ENCODE data around the gene METTL16. TPM values are rescaled to one million over a fixed set of nuclear protein-coding genes. Genes with fewer than 3 reads are reported as not detected.

Gene METTL16
- total RNA-seq, 2 donors from 2014 or later = 16.3 to 23.1 TPM

DNA sequence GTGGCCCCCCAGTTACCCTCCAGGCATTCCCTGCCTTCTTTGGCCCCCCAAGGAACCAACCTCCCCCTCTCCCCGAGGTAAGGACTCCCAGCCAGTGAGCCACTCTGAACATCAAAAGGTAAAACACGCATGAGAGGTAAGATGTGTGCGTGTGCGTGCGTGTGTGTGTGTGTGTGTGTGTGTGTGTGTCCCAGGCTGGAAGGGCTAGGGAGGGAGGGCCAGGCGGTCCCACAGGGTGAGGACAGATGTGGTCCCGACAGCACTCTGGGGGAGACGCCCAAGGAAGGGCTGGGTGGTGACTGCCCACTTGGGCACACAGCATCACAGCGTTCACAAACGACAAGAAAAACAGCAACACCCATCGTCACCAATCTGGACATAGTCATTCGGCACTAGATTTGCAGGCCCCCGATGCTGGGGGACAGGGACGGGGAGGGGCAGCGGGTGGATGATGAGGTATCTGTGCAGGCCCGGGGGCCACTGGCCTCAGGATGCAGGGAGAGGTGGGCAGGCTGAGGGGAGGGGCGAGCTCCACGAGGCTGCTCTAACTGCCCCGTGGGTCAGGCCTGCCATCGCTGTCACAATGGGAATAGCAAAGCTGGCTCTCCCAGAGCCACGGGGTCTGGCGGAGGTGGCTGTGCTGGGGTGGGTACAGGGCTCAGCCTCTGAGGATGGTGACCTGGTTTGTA is 127.1 kb downstream of the METTL16 start:
- TF ChIP-seq, protein P1, sequence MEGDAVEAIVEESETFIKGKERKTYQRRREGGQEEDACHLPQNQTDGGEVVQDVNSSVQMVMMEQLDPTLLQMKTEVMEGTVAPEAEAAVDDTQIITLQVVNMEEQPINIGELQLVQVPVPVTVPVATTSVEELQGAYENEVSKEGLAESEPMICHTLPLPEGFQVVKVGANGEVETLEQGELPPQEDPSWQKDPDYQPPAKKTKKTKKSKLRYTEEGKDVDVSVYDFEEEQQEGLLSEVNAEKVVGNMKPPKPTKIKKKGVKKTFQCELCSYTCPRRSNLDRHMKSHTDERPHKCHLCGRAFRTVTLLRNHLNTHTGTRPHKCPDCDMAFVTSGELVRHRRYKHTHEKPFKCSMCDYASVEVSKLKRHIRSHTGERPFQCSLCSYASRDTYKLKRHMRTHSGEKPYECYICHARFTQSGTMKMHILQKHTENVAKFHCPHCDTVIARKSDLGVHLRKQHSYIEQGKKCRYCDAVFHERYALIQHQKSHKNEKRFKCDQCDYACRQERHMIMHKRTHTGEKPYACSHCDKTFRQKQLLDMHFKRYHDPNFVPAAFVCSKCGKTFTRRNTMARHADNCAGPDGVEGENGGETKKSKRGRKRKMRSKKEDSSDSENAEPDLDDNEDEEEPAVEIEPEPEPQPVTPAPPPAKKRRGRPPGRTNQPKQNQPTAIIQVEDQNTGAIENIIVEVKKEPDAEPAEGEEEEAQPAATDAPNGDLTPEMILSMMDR (IDR thresholded peaks at IDR 0.05) = no peak
- no peaks in the 10 kb centered on the region for H3K4me1 ChIP-seq
- intact Hi-C loops (cut with DNase I) = no loop called here
- H3K9me3 ChIP-seq = no peaks in the 10 kb centered on the region
- no peak overlapping the region for H3K9ac ChIP-seq (ENCODE audit: low read depth in 2 of 2, low read length in 2 of 2)
- H3K36me3 ChIP-seq = peaks cover 8% of the 10 kb centered on the region
- H3K27ac ChIP-seq = no peak overlapping the region
- DNase-seq = no peak
- no peak overlapping the region for H3K4me3 ChIP-seq
- H3K27me3 ChIP-seq = no peaks in the 10 kb centered on the region

DNA sequence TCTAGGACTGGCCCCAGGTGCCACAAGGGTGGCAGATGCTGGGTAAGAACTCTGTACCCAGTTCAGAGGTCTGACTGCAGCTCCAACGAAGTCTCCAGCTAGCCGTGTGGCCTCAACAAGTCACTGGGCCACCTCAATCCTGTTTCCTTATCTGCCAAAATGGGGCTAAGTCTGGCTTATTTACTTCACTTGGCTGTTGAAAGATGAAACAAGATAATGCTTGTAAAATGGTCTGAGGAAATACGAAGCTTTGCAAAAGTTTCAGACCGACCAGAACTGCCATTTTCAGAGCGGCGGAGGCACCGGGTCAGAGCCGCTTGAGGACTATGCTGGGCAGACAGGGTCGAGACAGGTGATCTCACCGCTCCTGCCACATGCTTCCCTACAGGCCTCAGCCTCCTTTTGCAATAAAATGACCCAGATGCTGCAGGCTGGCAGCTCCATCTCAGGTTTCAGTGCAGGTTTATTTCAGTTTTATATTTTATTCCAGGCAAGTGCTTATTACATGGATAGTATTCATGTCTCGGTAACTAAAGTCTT is 128.0 kb downstream of the METTL16 start:
- intact Hi-C loops (cut with DNase I) = loop anchor here (2.0 kb wide), 1 partner anchor 31 kb away; no protein-coding TSS in a partner anchor
- Histone ChIP-seq H3K4me1 (no peaks in the 10 kb centered on the region), H3K27me3 (no peaks in the 10 kb centered on the region), H3K36me3 (peaks cover 8% of the 10 kb centered on the region), H3K27ac (no peak overlapping the region), H3K9me3 (no peaks in the 10 kb centered on the region), H3K4me3 (no peak overlapping the region), H3K9ac (ENCODE audit: low read depth in 2 of 2, low read length in 2 of 2) (peak overlapping the region in 1 of 2 donors; percentile 14)
- DNase-seq = no peak
- TF ChIP-seq, protein P1 (IDR thresholded peaks at IDR 0.05) = no peak

DNA sequence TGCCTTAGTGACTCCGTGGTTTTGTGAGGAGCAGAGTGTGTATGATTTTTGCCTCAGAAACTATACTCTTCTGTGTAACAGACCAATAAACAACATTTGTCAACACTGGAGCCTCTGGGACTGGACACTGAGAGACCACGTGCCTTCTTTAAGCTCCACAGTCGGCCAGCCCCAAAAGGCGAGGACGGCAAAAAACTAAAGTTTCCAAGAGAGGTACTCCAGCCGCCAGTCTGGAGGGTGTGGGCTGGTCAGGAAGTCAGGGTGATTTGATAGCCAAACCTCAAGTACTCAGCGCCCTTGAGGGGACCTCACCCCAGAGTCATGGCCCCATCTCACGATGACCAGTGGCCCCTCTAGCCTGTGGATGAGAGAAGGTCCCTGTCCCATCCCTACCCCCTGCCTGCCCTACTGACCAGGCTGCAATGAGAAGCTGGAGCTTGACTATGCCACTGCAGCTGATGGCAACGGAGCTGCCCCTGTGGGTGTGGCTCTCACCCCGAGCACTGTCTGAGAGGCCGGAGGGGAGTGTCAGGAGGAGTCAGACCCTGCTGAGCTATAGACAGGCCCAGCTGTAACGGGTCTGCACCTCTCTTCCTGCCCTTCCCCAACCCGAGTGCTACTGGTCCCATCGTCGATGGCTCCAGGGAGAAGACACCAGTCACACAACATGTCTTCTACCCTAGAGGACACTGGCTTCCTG is 130.6 kb downstream of the METTL16 start:
- no peak overlapping the region for H3K9ac ChIP-seq (ENCODE audit: low read depth in 2 of 2, low read length in 2 of 2)
- TF ChIP-seq, protein P1 (IDR thresholded peaks at IDR 0.05) = no peak
- no peaks in the 10 kb centered on the region for H3K27me3 ChIP-seq
- no peak for DNase-seq
- no peaks in the 10 kb centered on the region for H3K9me3 ChIP-seq
- intact Hi-C loops (cut with DNase I) = no loop called here
- H3K27ac ChIP-seq = no peak overlapping the region
- H3K4me1 ChIP-seq = no peaks in the 10 kb centered on the region
- no peak overlapping the region for H3K4me3 ChIP-seq
- no peaks in the 10 kb centered on the region for H3K36me3 ChIP-seq

DNA sequence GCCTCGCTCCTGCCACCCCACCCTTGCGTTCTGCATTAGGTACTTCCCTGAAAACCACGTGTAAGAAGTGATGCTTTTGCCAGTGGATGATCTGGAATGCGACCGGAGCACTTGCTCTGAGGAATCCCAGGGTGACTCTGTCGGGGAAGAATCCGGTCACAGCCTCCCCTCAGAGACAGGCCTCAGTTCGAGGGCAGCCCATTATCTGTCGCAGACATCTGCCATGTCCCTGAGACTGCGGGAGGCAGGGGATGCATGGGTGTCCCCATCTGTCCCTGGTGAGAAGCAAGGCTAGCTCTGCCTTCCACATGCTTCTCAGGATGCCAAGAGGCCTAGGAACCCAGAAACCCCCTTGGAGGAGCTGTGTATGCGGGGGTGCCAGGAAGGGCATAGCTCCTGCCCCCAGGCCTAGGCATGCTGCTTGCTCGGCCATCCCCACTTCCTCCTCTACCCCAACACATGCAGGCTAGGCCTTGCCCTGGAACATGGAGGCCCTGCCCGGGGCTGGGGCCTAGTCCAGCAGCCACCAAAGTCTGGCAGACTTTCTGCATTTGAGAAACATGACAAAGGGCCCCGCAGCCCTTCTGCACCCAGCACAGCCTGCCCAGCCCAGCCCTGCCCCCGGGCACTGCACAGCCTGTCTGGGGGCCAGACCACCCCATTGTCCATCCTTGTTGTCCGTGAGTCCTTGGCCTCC is 131.3 kb downstream of the METTL16 start:
- intact Hi-C loops (cut with DNase I) = no loop called here
- H3K9ac ChIP-seq (ENCODE audit: low read depth in 2 of 2, low read length in 2 of 2) = no peak overlapping the region
- H3K9me3 ChIP-seq = no peaks in the 10 kb centered on the region
- H3K27ac ChIP-seq = no peak overlapping the region
- TF ChIP-seq, protein P1 (IDR thresholded peaks at IDR 0.05) = no peak
- H3K4me3 ChIP-seq = no peak overlapping the region
- H3K4me1 ChIP-seq = no peaks in the 10 kb centered on the region
- H3K27me3 ChIP-seq = no peaks in the 10 kb centered on the region
- no peaks in the 10 kb centered on the region for H3K36me3 ChIP-seq
- DNase-seq = no peak

DNA sequence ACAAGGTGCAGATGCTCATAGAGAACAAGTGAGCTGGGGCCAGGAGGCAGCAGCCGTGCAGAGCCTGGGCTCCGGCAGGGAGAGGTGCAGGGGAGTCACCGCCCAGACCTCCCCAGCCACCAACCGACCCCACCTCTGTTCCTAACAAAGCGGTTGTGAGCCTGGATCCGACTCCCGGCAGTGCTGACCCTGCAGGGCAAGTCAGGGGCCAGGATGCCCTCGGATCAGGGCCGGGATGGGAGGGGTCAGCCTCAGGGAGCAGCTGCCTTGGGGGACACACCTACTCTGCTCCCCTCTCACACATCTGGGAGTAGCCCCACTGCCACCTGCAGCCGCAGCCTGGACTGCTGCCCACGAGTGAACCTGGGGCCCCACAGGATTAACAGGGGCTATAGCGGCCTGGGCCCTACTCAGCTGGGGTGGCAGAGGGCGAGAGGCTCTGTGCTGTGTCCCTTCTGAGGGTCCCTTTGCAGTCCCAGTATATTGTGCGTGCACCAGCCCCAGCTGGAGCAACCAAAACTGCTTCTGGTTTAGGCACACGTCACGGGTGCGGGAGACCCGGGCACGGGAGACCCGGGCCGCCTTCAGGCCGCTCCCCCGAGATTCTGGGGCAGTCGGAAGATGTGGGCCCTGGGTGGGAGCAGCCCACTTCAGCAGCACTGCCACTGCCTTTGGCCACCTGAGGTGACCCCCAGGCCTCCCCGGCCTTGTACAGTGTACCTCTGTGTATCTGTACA is 132.0 kb downstream of the METTL16 start:
- H3K36me3 ChIP-seq = no peaks in the 10 kb centered on the region
- no peaks in the 10 kb centered on the region for H3K4me1 ChIP-seq
- H3K4me3 ChIP-seq = no peak overlapping the region
- no peak overlapping the region for H3K27ac ChIP-seq
- intact Hi-C loops (cut with DNase I) = no loop called here
- no peak overlapping the region for H3K9ac ChIP-seq (ENCODE audit: low read depth in 2 of 2, low read length in 2 of 2)
- no peaks in the 10 kb centered on the region for H3K9me3 ChIP-seq
- TF ChIP-seq, protein P1 (IDR thresholded peaks at IDR 0.05) = no peak
- DNase-seq = no peak
- H3K27me3 ChIP-seq = no peaks in the 10 kb centered on the region
